ENCODE data around the gene MCOLN1. TPM values are rescaled to one million over a fixed set of nuclear protein-coding genes. Genes with fewer than 3 reads are reported as not detected.
A peak's percentile ranks its signal among the peaks of the same experiment; 100 is the strongest.

Gene MCOLN1
- polyA plus RNA-seq, 4 donors = 17.6 to 21.1 (median 18.8) TPM

- H3K4me1 ChIP-seq (ENCODE audit: control insufficient read depth in 3 of 3, insufficient read depth in 2 of 3, low read depth in 1 of 3, low read length in 2 of 3) = peaks cover 0 to 9% (median 3%) of the 10 kb centered on the region in 3 donors
- no peak overlapping the region for H3K27ac ChIP-seq (ENCODE audit: low read depth in 1 of 3, low read length in 2 of 3)
- 35 to 44% (median 37%) methylated on average over 19 to 20 of the region's 20 CpGs for WGBS, 3 donors
- FAIRE-seq (no peak), DNase-seq (peak; percentile 85 to 99)
- no peak overlapping the region for H3K4me3 ChIP-seq (ENCODE audit: low read depth in 1 of 3, low read length in 3 of 3)
- H3K9me3 ChIP-seq (ENCODE audit: control insufficient read depth in 2 of 2, insufficient read depth in 1 of 2, low read depth in 1 of 2, low read length in 1 of 2) = no peaks in the 10 kb centered on the region
- peaks cover 0 to 2% (median 0%) of the 10 kb centered on the region in 3 donors for H3K27me3 ChIP-seq (ENCODE audit: control insufficient read depth in 3 of 3, insufficient read depth in 3 of 3, low read length in 3 of 3)
- no peaks in the 10 kb centered on the region for H3K36me3 ChIP-seq (ENCODE audit: control insufficient read depth in 3 of 3, insufficient read depth in 2 of 3, low read depth in 1 of 3, low read length in 3 of 3)
Observed at GRCh38 chr19:7506385-7507328, 15.8 kb upstream of the MCOLN1 start.

GRCh38 chr19:7507884-7508283 lies 14.5 kb upstream of the MCOLN1 start:
- WGBS, 3 donors = 28 to 42% (median 34%) methylated on average over 10 to 11 of the region's 11 CpGs
- H3K9me3 ChIP-seq (ENCODE audit: control insufficient read depth in 2 of 2, insufficient read depth in 1 of 2, low read depth in 1 of 2, low read length in 1 of 2) = no peaks in the 10 kb centered on the region
- FAIRE-seq = no peak
- no peaks in the 10 kb centered on the region for H3K36me3 ChIP-seq (ENCODE audit: control insufficient read depth in 3 of 3, insufficient read depth in 2 of 3, low read depth in 1 of 3, low read length in 3 of 3)
- peak; percentile 61 to 77 for DNase-seq
- no peak overlapping the region for H3K27ac ChIP-seq (ENCODE audit: low read depth in 1 of 3, low read length in 2 of 3)
- H3K4me3 ChIP-seq (ENCODE audit: low read depth in 1 of 3, low read length in 3 of 3) = no peak overlapping the region
- peaks cover 0 to 2% (median 0%) of the 10 kb centered on the region in 3 donors for H3K27me3 ChIP-seq (ENCODE audit: control insufficient read depth in 3 of 3, insufficient read depth in 3 of 3, low read length in 3 of 3)
- peaks cover 0 to 9% (median 3%) of the 10 kb centered on the region in 3 donors for H3K4me1 ChIP-seq (ENCODE audit: control insufficient read depth in 3 of 3, insufficient read depth in 2 of 3, low read depth in 1 of 3, low read length in 2 of 3)

- Histone ChIP-seq H3K27me3 (ENCODE audit: control insufficient read depth in 3 of 3, insufficient read depth in 3 of 3, low read length in 3 of 3) (peaks cover 0 to 2% (median 0%) of the 10 kb centered on the region in 3 donors), H3K4me1 (ENCODE audit: control insufficient read depth in 3 of 3, insufficient read depth in 2 of 3, low read depth in 1 of 3, low read length in 2 of 3) (peaks cover 0 to 9% (median 3%) of the 10 kb centered on the region in 3 donors), H3K4me3 (ENCODE audit: low read depth in 1 of 3, low read length in 3 of 3) (no peak overlapping the region), H3K9me3 (ENCODE audit: control insufficient read depth in 2 of 2, insufficient read depth in 1 of 2, low read depth in 1 of 2, low read length in 1 of 2) (no peaks in the 10 kb centered on the region), H3K27ac (ENCODE audit: low read depth in 1 of 3, low read length in 2 of 3) (no peak overlapping the region), H3K36me3 (ENCODE audit: control insufficient read depth in 3 of 3, insufficient read depth in 2 of 3, low read depth in 1 of 3, low read length in 3 of 3) (no peaks in the 10 kb centered on the region)
- FAIRE-seq = no peak
- no peak for DNase-seq
- 12 to 45% (median 39%) methylated on average over 3 of the region's 3 CpGs for WGBS, 3 donors
Observed at GRCh38 chr19:7509625-7510024, 12.8 kb upstream of the MCOLN1 start.

- H3K4me3 ChIP-seq (ENCODE audit: low read depth in 1 of 3, low read length in 3 of 3) = no peak overlapping the region
- FAIRE-seq (no peak), DNase-seq (no peak)
- H3K9me3 ChIP-seq (ENCODE audit: control insufficient read depth in 2 of 2, insufficient read depth in 1 of 2, low read depth in 1 of 2, low read length in 1 of 2) = no peaks in the 10 kb centered on the region
- H3K4me1 ChIP-seq (ENCODE audit: control insufficient read depth in 3 of 3, insufficient read depth in 2 of 3, low read depth in 1 of 3, low read length in 2 of 3) = peaks cover 0 to 12% (median 0%) of the 10 kb centered on the region in 3 donors
- no peaks in the 10 kb centered on the region for H3K27me3 ChIP-seq (ENCODE audit: control insufficient read depth in 3 of 3, insufficient read depth in 3 of 3, low read length in 3 of 3)
- WGBS, 3 donors = 37 to 57% (median 51%) methylated on average over 6 of the region's 6 CpGs
- H3K36me3 ChIP-seq (ENCODE audit: control insufficient read depth in 3 of 3, insufficient read depth in 2 of 3, low read depth in 1 of 3, low read length in 3 of 3) = peaks cover 0 to 3% (median 0%) of the 10 kb centered on the region in 3 donors
- no peak overlapping the region for H3K27ac ChIP-seq (ENCODE audit: low read depth in 1 of 3, low read length in 2 of 3)
Observed at GRCh38 chr19:7512400-7512851, 10.0 kb upstream of the MCOLN1 start.

GRCh38 chr19:7513809-7514642 lies 8.4 kb upstream of the MCOLN1 start:
- Histone ChIP-seq H3K27ac (ENCODE audit: low read depth in 1 of 3, low read length in 2 of 3) (peak overlapping the region in 1 of 3 donors; percentile 57), H3K27me3 (ENCODE audit: control insufficient read depth in 3 of 3, insufficient read depth in 3 of 3, low read length in 3 of 3) (no peaks in the 10 kb centered on the region), H3K4me1 (ENCODE audit: control insufficient read depth in 3 of 3, insufficient read depth in 2 of 3, low read depth in 1 of 3, low read length in 2 of 3) (peaks cover 0 to 12% (median 0%) of the 10 kb centered on the region in 3 donors), H3K4me3 (ENCODE audit: low read depth in 1 of 3, low read length in 3 of 3) (no peak overlapping the region), H3K36me3 (ENCODE audit: control insufficient read depth in 3 of 3, insufficient read depth in 2 of 3, low read depth in 1 of 3, low read length in 3 of 3) (peaks cover 0 to 8% (median 0%) of the 10 kb centered on the region in 3 donors), H3K9me3 (ENCODE audit: control insufficient read depth in 2 of 2, insufficient read depth in 1 of 2, low read depth in 1 of 2, low read length in 1 of 2) (no peaks in the 10 kb centered on the region)
- 69 to 86% (median 82%) methylated on average over 5 of the region's 5 CpGs for WGBS, 3 donors
- DNase-seq (no peak), FAIRE-seq (no peak)

- DNase-seq = peak in 1 of 2 donors; percentile 24
- Histone ChIP-seq H3K4me1 (ENCODE audit: control insufficient read depth in 3 of 3, insufficient read depth in 2 of 3, low read depth in 1 of 3, low read length in 2 of 3) (peaks cover 0 to 12% (median 0%) of the 10 kb centered on the region in 3 donors), H3K9me3 (ENCODE audit: control insufficient read depth in 2 of 2, insufficient read depth in 1 of 2, low read depth in 1 of 2, low read length in 1 of 2) (no peaks in the 10 kb centered on the region), H3K27ac (ENCODE audit: low read depth in 1 of 3, low read length in 2 of 3) (peak overlapping the region; percentile 43 to 96 (median 48)), H3K4me3 (ENCODE audit: low read depth in 1 of 3, low read length in 3 of 3) (peak overlapping the region in 1 of 3 donors; percentile 24), H3K27me3 (ENCODE audit: control insufficient read depth in 3 of 3, insufficient read depth in 3 of 3, low read length in 3 of 3) (no peaks in the 10 kb centered on the region), H3K36me3 (ENCODE audit: control insufficient read depth in 3 of 3, insufficient read depth in 2 of 3, low read depth in 1 of 3, low read length in 3 of 3) (peaks cover 0 to 18% (median 0%) of the 10 kb centered on the region in 3 donors)
- no peak for FAIRE-seq
- 65 to 90% (median 81%) methylated on average over 13 of the region's 13 CpGs for WGBS, 3 donors
Observed at GRCh38 chr19:7515110-7515644, 7.2 kb upstream of the MCOLN1 start.

- H3K4me1 ChIP-seq (ENCODE audit: control insufficient read depth in 3 of 3, insufficient read depth in 2 of 3, low read depth in 1 of 3, low read length in 2 of 3) = peaks cover 0 to 12% (median 0%) of the 10 kb centered on the region in 3 donors
- FAIRE-seq = no peak
- H3K9me3 ChIP-seq (ENCODE audit: control insufficient read depth in 2 of 2, insufficient read depth in 1 of 2, low read depth in 1 of 2, low read length in 1 of 2) = no peaks in the 10 kb centered on the region
- H3K36me3 ChIP-seq (ENCODE audit: control insufficient read depth in 3 of 3, insufficient read depth in 2 of 3, low read depth in 1 of 3, low read length in 3 of 3) = peaks cover 0 to 23% (median 0%) of the 10 kb centered on the region in 3 donors
- H3K4me3 ChIP-seq (ENCODE audit: low read depth in 1 of 3, low read length in 3 of 3) = peak within 1 kb of the TSS; percentile 51 to 87 (median 72)
- no peaks in the 10 kb centered on the region for H3K27me3 ChIP-seq (ENCODE audit: control insufficient read depth in 3 of 3, insufficient read depth in 3 of 3, low read length in 3 of 3)
- H3K27ac ChIP-seq (ENCODE audit: low read depth in 1 of 3, low read length in 2 of 3) = peak within 1 kb of the TSS; percentile 43 to 96 (median 59)
- peak; percentile 80 to 90 for DNase-seq
- WGBS, 3 donors = 1 to 22% (median 7%) methylated on average over 1 to 33 of the region's 33 CpGs
Observed at GRCh38 chr19:7515645-7516151, 6.7 kb upstream of the MCOLN1 start, which contains the start of gene ZNF358. Gene ZNF358, plus strand, starts transcription at chr19:7516103. Its CDS starts 3,140 bp downstream, at chr19:7519243.
